RWPE1 (cell line): Measurements from ENCODE around the gene POMGNT1.

ENCODE experiments used
- CTCF ChIA-PET: fragments of 350-600 bp; sonication (Branson Sonifier 250); formaldehyde crosslinking; extraction: SDS; loops from one replicate; lab custom pipeline; 2021; lab: Yijun Ruan, JAX
- POLR2A ChIA-PET: fragments of 400-600 bp; formaldehyde crosslinking; extraction: SDS; loops from one replicate; lab custom pipeline; 2020; ENCODE audit warnings: antibody characterized with exemption; ENCODE audit not compliant: low non-redundant PET; lab: Yijun Ruan, JAX
- DNase-seq: peaks from one replicate; pipeline ENCODE4 v3.0.0; 2012; ENCODE audit warnings: low spot score
- H3K27ac ChIP-seq: fragments of 450-650 bp; 2 replicates; pipeline ENCODE4 v1.5.1; 2017
- CTCF ChIP-seq: fragments of 450-650 bp; conservative IDR thresholded peaks from 2 replicates; pipeline ENCODE4 v1.5.1; 2017; ENCODE audit warnings: low read depth, mild to moderate bottlenecking

POMGNT1 gene

GRCh38 chr1:46192171-46192570 lies 6.1 kb downstream of the POMGNT1 start:
- POLR2A ChIA-PET, result no interaction called here
- TF ChIP-seq CTCF, result no peak
- H3K27ac ChIP-seq, result peak overlapping the region; percentile 98
- CTCF ChIA-PET, result interaction anchor here (0.6 to 1.5 kb wide), 2 partner anchors 31 to 293 kb away, joined by 3 to 9 read pairs; no protein-coding TSS in a partner anchor
- no peak for DNase-seq

- ChIA-PET POLR2A (no interaction called here), CTCF (interaction anchor here (0.6 to 1.5 kb wide), 2 partner anchors 32 to 56 kb away, joined by 3 to 9 read pairs; no protein-coding TSS in a partner anchor)
- DNase-seq, result no peak
- peak overlapping the region; percentile 98 for H3K27ac ChIP-seq
- no peak for TF ChIP-seq CTCF
These were observed 7.1 kb downstream of the POMGNT1 start for GRCh38 chr1:46191033-46191701.

GRCh38 chr1:46190539-46190938 lies 7.7 kb downstream of the POMGNT1 start:
- TF ChIP-seq CTCF, result no peak
- H3K27ac ChIP-seq, result peak overlapping the region; percentile 98
- ChIA-PET CTCF (interaction anchor here (0.6 kb wide), 1 partner anchor 56 kb away, joined by 3 read pairs; no protein-coding TSS in a partner anchor), POLR2A (no interaction called here)
- DNase-seq, result peak; percentile 49

GRCh38 chr1:46188295-46189030 lies 9.8 kb downstream of the POMGNT1 start:
- peak overlapping the region; percentile 98 for H3K27ac ChIP-seq
- POLR2A ChIA-PET, result no interaction called here
- no peak for TF ChIP-seq CTCF
- peak; percentile 52 for DNase-seq
- CTCF ChIA-PET, result interaction anchor here (0.7 to 0.9 kb wide), 2 partner anchors 8 to 35 kb away, joined by 3 read pairs; no protein-coding TSS in a partner anchor

DNA sequence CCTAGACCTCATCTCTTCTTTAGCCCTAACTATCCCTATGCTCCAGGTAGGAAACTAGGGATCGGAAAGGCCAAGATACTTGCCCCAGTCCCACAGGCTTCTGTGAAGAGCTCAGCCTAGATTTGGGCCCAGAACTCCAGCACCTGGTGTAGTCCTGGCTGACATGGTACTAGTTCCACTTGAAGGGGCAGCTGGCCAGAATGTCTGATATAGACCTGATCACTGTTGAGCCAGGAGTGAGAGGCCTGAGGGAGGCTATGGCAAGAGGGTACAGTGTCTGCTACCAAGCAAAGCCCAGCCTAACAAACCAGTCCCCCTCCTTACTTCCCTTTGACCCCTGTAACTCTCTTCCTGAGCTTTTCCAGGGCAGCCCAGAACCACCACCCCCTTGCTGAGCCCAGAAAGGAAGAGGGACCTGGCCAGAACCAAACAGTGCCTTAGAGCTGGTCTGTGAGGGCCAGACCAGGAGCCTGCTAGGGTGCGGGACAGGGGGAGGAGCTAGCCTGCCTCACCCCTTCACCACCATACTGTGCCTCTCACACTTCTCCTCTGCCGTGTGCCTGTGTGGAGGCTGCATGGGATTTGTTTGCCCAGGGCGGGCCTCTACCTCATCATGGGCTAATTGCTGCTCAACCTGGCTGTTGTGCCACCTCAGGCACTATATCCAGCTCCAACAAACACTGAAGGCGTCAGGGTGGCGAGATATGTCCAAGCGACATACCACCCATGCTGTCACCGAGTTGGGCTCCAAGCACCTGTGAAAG lies 10.9 kb downstream of the POMGNT1 start:
- H3K27ac ChIP-seq, result peak overlapping the region; percentile 98
- no peak for DNase-seq
- ChIA-PET POLR2A (no interaction called here), CTCF (interaction anchor here (0.6 to 0.7 kb wide), 2 partner anchors 12 to 36 kb away, joined by 3 read pairs; no protein-coding TSS in a partner anchor)
- TF ChIP-seq CTCF, result no peak

DNA sequence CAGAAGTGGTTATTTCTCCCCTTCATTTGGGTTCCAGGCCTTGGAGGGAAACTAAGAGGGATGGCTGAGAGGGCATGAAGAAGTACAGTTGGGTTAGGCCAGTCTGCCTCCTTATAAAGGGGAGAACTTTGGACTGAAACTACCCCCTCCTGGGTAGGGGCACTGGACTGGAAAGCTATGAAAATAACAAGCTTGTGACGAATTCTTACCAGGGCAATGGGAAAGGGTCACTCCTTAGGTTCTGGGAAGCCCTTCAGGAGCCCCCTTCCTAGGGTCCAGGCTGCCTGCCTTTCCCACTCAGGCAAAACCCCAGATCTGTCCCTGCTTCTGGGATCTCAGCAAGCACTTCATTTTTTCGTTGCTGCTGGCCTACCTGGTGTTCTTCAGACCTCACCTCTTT lies 12.2 kb downstream of the POMGNT1 start:
- H3K27ac ChIP-seq, result peak overlapping the region; percentile 98
- CTCF ChIA-PET, result interaction anchor here (0.6 kb wide), 1 partner anchor 47 kb away, joined by 7 read pairs; no protein-coding TSS in a partner anchor

More for the DNA sequence above, 12.2 kb downstream of the POMGNT1 start:
- POLR2A ChIA-PET, result no interaction called here
- no peak for TF ChIP-seq CTCF
- DNase-seq, result no peak
